ENCODE data around the gene STXBP5.

- TF ChIP-seq CTCF (IDR thresholded peaks at IDR 0.05; ENCODE audit: low read depth, low read length, poor library complexity, severe bottlenecking) (no peak), EZH2phosphoT487 (IDR thresholded peaks at IDR 0.05; ENCODE audit: borderline replicate concordance, low read length) (no peak)
Observed at GRCh38 chr6:147304016-147304415, 99.8 kb downstream of the STXBP5 start.

All from DOHH2 (cell line).